Measurements from ENCODE around the gene TMED4. TPM values are rescaled to one million over a fixed set of nuclear protein-coding genes. Genes with fewer than 3 reads are reported as not detected.

The TMED4 gene
- total and polyA plus RNA-seq, 2 of the 13 experiments (the other 11 are each of a cell fraction or from before 2014, with no cell fraction given): 81.4 to 109 TPM

DNA sequence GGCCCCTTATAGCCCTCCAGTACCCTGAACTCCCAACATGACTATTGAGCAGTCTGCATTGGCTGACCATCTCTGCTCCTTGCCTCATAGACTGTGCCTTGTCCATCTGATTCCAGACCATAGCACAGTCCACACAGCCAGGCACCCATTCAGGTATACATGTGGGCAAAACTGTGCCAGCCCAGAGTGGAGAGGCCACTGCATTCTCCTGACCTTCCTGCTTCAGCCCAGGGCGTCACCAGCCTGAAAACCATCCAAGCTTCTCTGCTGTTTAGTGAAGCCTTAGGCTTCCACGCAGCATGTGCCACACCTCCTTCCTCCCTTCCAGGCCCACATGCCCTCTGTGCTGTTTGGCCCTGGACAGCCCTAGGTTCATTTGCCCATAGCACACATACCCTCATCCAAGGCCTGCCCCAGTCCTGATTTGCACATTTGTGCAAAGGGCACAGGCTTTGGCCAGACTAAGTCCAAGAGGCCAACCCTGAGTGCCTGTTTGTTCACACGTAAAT lies 18.8 kb downstream of the TMED4 start (continued):
- TF ChIP-seq, protein P1, sequence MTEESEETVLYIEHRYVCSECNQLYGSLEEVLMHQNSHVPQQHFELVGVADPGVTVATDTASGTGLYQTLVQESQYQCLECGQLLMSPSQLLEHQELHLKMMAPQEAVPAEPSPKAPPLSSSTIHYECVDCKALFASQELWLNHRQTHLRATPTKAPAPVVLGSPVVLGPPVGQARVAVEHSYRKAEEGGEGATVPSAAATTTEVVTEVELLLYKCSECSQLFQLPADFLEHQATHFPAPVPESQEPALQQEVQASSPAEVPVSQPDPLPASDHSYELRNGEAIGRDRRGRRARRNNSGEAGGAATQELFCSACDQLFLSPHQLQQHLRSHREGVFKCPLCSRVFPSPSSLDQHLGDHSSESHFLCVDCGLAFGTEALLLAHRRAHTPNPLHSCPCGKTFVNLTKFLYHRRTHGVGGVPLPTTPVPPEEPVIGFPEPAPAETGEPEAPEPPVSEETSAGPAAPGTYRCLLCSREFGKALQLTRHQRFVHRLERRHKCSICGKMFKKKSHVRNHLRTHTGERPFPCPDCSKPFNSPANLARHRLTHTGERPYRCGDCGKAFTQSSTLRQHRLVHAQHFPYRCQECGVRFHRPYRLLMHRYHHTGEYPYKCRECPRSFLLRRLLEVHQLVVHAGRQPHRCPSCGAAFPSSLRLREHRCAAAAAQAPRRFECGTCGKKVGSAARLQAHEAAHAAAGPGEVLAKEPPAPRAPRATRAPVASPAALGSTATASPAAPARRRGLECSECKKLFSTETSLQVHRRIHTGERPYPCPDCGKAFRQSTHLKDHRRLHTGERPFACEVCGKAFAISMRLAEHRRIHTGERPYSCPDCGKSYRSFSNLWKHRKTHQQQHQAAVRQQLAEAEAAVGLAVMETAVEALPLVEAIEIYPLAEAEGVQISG (CRISPR knock-in tag; IDR thresholded peaks at IDR 0.05): no peak
- TF ChIP-seq KDM5B (CRISPR knock-in tag; IDR thresholded peaks at IDR 0.05; ENCODE audit: borderline replicate concordance): no peak
- TF ChIP-seq, protein P2, sequence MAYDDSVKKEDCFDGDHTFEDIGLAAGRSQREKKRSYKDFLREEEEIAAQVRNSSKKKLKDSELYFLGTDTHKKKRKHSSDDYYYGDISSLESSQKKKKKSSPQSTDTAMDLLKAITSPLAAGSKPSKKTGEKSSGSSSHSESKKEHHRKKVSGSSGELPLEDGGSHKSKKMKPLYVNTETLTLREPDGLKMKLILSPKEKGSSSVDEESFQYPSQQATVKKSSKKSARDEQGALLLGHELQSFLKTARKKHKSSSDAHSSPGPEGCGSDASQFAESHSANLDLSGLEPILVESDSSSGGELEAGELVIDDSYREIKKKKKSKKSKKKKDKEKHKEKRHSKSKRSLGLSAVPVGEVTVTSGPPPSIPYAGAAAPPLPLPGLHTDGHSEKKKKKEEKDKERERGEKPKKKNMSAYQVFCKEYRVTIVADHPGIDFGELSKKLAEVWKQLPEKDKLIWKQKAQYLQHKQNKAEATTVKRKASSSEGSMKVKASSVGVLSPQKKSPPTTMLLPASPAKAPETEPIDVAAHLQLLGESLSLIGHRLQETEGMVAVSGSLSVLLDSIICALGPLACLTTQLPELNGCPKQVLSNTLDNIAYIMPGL (CRISPR knock-in tag; IDR thresholded peaks at IDR 0.05; ENCODE audit: borderline replicate concordance in 1 of 2, low read depth in 1 of 2): no peak
- 0 out of 2 replicates have a peak, but pooled peaks have one; percentile 14 for TF ChIP-seq RXRA (CRISPR knock-in tag; IDR thresholded peaks at IDR 0.05)
- TF ChIP-seq, protein P3, sequence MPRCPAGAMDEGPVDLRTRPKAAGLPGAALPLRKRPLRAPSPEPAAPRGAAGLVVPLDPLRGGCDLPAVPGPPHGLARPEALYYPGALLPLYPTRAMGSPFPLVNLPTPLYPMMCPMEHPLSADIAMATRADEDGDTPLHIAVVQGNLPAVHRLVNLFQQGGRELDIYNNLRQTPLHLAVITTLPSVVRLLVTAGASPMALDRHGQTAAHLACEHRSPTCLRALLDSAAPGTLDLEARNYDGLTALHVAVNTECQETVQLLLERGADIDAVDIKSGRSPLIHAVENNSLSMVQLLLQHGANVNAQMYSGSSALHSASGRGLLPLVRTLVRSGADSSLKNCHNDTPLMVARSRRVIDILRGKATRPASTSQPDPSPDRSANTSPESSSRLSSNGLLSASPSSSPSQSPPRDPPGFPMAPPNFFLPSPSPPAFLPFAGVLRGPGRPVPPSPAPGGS (CRISPR knock-in tag; IDR thresholded peaks at IDR 0.05): no peak
- TF ChIP-seq POLR2G (IDR thresholded peaks at IDR 0.05; ENCODE audit: low read depth, low read length): peak; percentile 27; the same call in 1 of the 2 replicates
- TF ChIP-seq, protein P4, sequence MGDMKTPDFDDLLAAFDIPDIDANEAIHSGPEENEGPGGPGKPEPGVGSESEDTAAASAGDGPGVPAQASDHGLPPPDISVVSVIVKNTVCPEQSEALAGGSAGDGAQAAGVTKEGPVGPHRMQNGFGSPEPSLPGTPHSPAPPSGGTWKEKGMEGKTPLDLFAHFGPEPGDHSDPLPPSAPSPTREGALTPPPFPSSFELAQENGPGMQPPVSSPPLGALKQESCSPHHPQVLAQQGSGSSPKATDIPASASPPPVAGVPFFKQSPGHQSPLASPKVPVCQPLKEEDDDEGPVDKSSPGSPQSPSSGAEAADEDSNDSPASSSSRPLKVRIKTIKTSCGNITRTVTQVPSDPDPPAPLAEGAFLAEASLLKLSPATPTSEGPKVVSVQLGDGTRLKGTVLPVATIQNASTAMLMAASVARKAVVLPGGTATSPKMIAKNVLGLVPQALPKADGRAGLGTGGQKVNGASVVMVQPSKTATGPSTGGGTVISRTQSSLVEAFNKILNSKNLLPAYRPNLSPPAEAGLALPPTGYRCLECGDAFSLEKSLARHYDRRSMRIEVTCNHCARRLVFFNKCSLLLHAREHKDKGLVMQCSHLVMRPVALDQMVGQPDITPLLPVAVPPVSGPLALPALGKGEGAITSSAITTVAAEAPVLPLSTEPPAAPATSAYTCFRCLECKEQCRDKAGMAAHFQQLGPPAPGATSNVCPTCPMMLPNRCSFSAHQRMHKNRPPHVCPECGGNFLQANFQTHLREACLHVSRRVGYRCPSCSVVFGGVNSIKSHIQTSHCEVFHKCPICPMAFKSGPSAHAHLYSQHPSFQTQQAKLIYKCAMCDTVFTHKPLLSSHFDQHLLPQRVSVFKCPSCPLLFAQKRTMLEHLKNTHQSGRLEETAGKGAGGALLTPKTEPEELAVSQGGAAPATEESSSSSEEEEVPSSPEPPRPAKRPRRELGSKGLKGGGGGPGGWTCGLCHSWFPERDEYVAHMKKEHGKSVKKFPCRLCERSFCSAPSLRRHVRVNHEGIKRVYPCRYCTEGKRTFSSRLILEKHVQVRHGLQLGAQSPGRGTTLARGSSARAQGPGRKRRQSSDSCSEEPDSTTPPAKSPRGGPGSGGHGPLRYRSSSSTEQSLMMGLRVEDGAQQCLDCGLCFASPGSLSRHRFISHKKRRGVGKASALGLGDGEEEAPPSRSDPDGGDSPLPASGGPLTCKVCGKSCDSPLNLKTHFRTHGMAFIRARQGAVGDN (CRISPR knock-in tag; IDR thresholded peaks at IDR 0.05): 0 out of 2 replicates have a peak, but pooled peaks have one; percentile 27
- TF ChIP-seq ZNF629 (CRISPR knock-in tag; conservative IDR thresholded peaks at IDR 0.05): 0 out of 2 replicates have a peak, but pooled peaks have one; percentile 8
- no peak for TF ChIP-seq ZNF20 (CRISPR knock-in tag; IDR thresholded peaks at IDR 0.05)
- TF ChIP-seq ZNF24 (IDR thresholded peaks at IDR 0.05): no peak
- TF ChIP-seq POLR2AphosphoS5 (IDR thresholded peaks at IDR 0.05; ENCODE audit: low read depth, low read length): peak; percentile 40; the same call in 1 of the 2 replicates
- no peak for TF ChIP-seq ZNF138 (CRISPR knock-in tag; IDR thresholded peaks at IDR 0.05; ENCODE audit: low read depth)
- TF ChIP-seq ZNF549 (CRISPR knock-in tag; IDR thresholded peaks at IDR 0.05): no peak
- peak; percentile 97 for TF ChIP-seq RBM22 (optimal IDR thresholded peaks at IDR 0.05; ENCODE audit: low read length)
- TF ChIP-seq, protein P5, sequence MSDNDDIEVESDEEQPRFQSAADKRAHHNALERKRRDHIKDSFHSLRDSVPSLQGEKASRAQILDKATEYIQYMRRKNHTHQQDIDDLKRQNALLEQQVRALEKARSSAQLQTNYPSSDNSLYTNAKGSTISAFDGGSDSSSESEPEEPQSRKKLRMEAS (IDR thresholded peaks at IDR 0.05): peak; percentile 17; the same call in 1 of the 2 replicates
- TF ChIP-seq SP1 (IDR thresholded peaks at IDR 0.05): no peak
- TF ChIP-seq SP1 (CRISPR knock-in tag; IDR thresholded peaks at IDR 0.05): no peak
- TF ChIP-seq ELF1 (CRISPR knock-in tag; IDR thresholded peaks at IDR 0.05): no peak
- TF ChIP-seq ZFY (CRISPR knock-in tag; IDR thresholded peaks at IDR 0.05): 0 out of 2 replicates have a peak, but pooled peaks have one; percentile 14
